GM12878 (cell line): ENCODE data around the gene VSIG10L2. TPM values are rescaled to one million over a fixed set of nuclear protein-coding genes. Genes with fewer than 3 reads are reported as not detected.

ENCODE experiments used
- ASH2L ChIP-seq: fragments of 300-600, 200-600 bp; sonication (generic); IDR thresholded peaks from 2 replicates; pipeline ENCODE4 v1.6.1; 2017; ENCODE audit warnings: low read depth, mild to moderate bottlenecking, borderline replicate concordance
- CBX5 ChIP-seq: sonication (generic); IDR thresholded peaks from 2 replicates; pipeline ENCODE4 v1.6.1; 2016; ENCODE audit warnings: low read depth, moderate library complexity, mild to moderate bottlenecking, inconsistent platforms
- E2F4 ChIP-seq: IDR thresholded peaks from 2 replicates; pipeline ENCODE4 v1.6.1; 2012; ENCODE audit warnings: low read depth, low read length, improper control_type of control experiment
- E4F1 ChIP-seq: fragments of 450-650 bp; IDR thresholded peaks from 2 replicates; pipeline ENCODE4 v1.6.1; 2018; ENCODE audit warnings: borderline replicate concordance, mild to moderate bottlenecking; ENCODE audit not compliant: partially characterized antibody
- IRF3 ChIP-seq: fragments of 450-650 bp; IDR thresholded peaks from 2 replicates; pipeline ENCODE4 v1.6.1; 2014; ENCODE audit warnings: mild to moderate bottlenecking
- KAT2A ChIP-seq: conservative IDR thresholded peaks from 2 replicates; pipeline ENCODE4 v1.6.1; 2011; ENCODE audit warnings: low read depth, low read length; ENCODE audit not compliant: control insufficient read depth
- MTA2 ChIP-seq: fragments of 450-650 bp; IDR thresholded peaks from 2 replicates; pipeline ENCODE4 v1.6.1; 2016; ENCODE audit warnings: low read depth, mild to moderate bottlenecking, moderate library complexity
- SREBF2 ChIP-seq: IDR thresholded peaks from 2 replicates; pipeline ENCODE4 v1.6.1; 2012; ENCODE audit warnings: mild to moderate bottlenecking, low read length
- SUZ12 ChIP-seq: fragments of 200-600 bp; sonication (generic); IDR thresholded peaks from one replicate; pipeline ENCODE4 v1.6.1; 2018; ENCODE audit warnings: antibody characterized with exemption, mild to moderate bottlenecking; ENCODE audit not compliant: unreplicated experiment
- TARDBP ChIP-seq: IDR thresholded peaks from 2 replicates; pipeline ENCODE4 v1.6.1; 2016; ENCODE audit warnings: borderline replicate concordance
- polyA plus RNA-seq, 11 experiments: library from polyadenylated mRNA; depleted of rRNA in 4 of 11; unstranded in 6 of 11; stranded (reverse) in 5 of 11; fragments of >200 nt; fragmentation: Nextera tagmentation in 4 of 11; fragmentation: Illumina TruSeq in 1 of 11; extraction: Ambion mirVana in 4 of 11; extraction: Trizol in 1 of 11; gene quantifications; 1 replicate in 1 of 11; 2 replicates in 10 of 11; pipeline versions ENCODE4 v1.2.1 to v1.2.3, GENCODE V29; 2011 to 2016; ENCODE audit warnings: inconsistent platforms in 2 of 11, missing spikeins in 2 of 11, low read depth in 1 of 11
- total RNA-seq, 4 experiments: library from RNA; depleted of rRNA in 3 of 4; stranded (reverse); fragments of >200 nt in 3 of 4; fragmentation: Illumina TruSeq in 1 of 4; extraction: Trizol in 1 of 4; gene quantifications; 2 replicates each; pipeline versions ENCODE4 v1.2.1 to v1.2.3, GENCODE V29; 2013 to 2021

VSIG10L2 gene
- total and polyA plus RNA-seq, 10 of the 15 experiments (the other 5 are each of a cell fraction or from before 2014, with no cell fraction given): 0.02 TPM; not detected in 9

GRCh38 chr11:125941267-125941618 lies 4.6 kb upstream of the VSIG10L2 start (continued):
- no peak for TF ChIP-seq E2F4
- no peak for TF ChIP-seq MTA2
- no peak for TF ChIP-seq CBX5
- TF ChIP-seq SUZ12: no peak
- no peak for TF ChIP-seq KAT2A
- TF ChIP-seq E4F1: no peak
- TF ChIP-seq IRF3: no peak
- TF ChIP-seq ASH2L: no peak
- TF ChIP-seq SREBF2: no peak
- TF ChIP-seq TARDBP: no peak
